Gastroesophageal sphincter (tissue), 4 donors: ENCODE results near the gene ODAD2. TPM values are rescaled to one million over a fixed set of nuclear protein-coding genes. Genes with fewer than 3 reads are reported as not detected.

Source experiments
- ATAC-seq: fragments of 150-250 bp; one replicate; pipeline ENCODE4 v1.9.1; 2016; ENCODE audit warnings: mild to moderate bottlenecking, moderate library complexity
- H3K27ac ChIP-seq, 4 donors: fragments of 200-600 bp; sonication (generic) in 3 of 4; 1 replicate in 3 of 4; 2 replicates in 1 of 4; pipeline ENCODE4 v1.5.1; 2016 to 2019
- H3K27me3 ChIP-seq: fragments of 200-600 bp; sonication (generic); one replicate; pipeline ENCODE4 v1.5.1; 2019
- H3K36me3 ChIP-seq, 2 donors: fragments of 200-600 bp; sonication (generic); one replicate each; pipeline ENCODE4 v1.5.1; 2019; ENCODE audit warnings: control low read depth in 1 of 2
- H3K4me1 ChIP-seq, 3 donors: fragments of 200-600 bp; sonication (generic); 1 replicate in 2 of 3; 2 replicates in 1 of 3; pipeline ENCODE4 v1.5.1; 2016 to 2019; ENCODE audit warnings: control low read depth in 2 of 3
- H3K4me3 ChIP-seq, 2 donors: fragments of 200-600 bp; sonication (generic); one replicate each; pipeline ENCODE4 v1.5.1; 2019; ENCODE audit warnings: mild to moderate bottlenecking in 1 of 2, moderate library complexity in 1 of 2
- H3K9me3 ChIP-seq, 3 donors: fragments of 200-600 bp; sonication (generic); one replicate each; pipeline ENCODE4 v1.5.1; 2017 to 2019; ENCODE audit warnings: control low read depth in 2 of 3
- EP300 ChIP-seq: sonication (generic); formaldehyde crosslinking; IDR thresholded peaks from one replicate; pipeline ENCODE4 v1.6.1; 2017; ENCODE audit warnings: antibody characterized with exemption, mild to moderate bottlenecking
- POLR2A ChIP-seq, 2 donors: fragments of 450-650 bp; IDR thresholded peaks; one replicate each; pipeline ENCODE4 v1.6.1; 2017; ENCODE audit warnings: antibody characterized with exemption in 2 of 2, mild to moderate bottlenecking in 2 of 2, moderate library complexity in 1 of 2
- POLR2AphosphoS5 ChIP-seq: sonication (generic); formaldehyde crosslinking; IDR thresholded peaks from one replicate; pipeline ENCODE4 v1.6.1; 2017; ENCODE audit warnings: antibody characterized with exemption
- WGBS, 2 donors: methylation state at CpG; one replicate each; pipeline ENCODE4 v1.1.5; 2018; ENCODE audit warnings: low coverage in 1 of 2; 5-methylcytosine and 5-hydroxymethylcytosine counted together
- total RNA-seq, 4 donors: library from RNA; depleted of rRNA; stranded (reverse); fragments of >200 nt; gene quantifications; one replicate each; pipeline ENCODE4 v1.1.0, GENCODE V29; 2016
- TF ChIP-seq, protein P1 (sequence below), 4 experiments: fragments of 200-600 bp in 2 of 4; fragments of 450-650 bp in 2 of 4; sonication (generic) in 1 of 4; IDR thresholded peaks; one replicate each; pipeline ENCODE4 v1.5.1; 2017 to 2019; ENCODE audit warnings: antibody characterized with exemption in 4 of 4, mild to moderate bottlenecking in 2 of 4, moderate library complexity in 2 of 4

ODAD2 gene
- total RNA-seq, 4 donors from 2014 or later, result 0.93 to 1.8 (median 1.6) TPM

DNA sequence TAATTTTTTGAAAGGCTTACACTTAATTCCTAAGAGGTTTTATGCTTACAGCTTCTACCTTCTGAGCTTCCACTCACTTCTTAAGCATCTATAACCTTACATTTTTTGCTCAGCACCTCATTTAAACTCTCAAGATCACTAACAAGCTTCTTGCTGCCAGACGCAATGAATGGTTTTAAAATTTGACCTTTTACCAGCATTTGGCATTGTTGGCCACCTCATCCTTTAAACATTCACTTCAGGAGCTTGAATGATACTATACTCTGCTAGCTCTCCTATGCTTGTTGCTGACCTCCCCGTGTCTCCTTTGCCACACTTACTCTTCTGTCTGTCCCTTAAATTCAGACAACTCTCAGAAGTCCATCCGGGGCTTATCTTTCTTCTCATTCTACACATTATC lies 37.7 kb upstream of the ODAD2 start:
- Histone ChIP-seq H3K36me3 (no peaks in the 10 kb centered on the region), H3K9me3 (peaks cover 0 to 4% (median 0%) of the 10 kb centered on the region in 3 donors), H3K4me1 (no peaks in the 10 kb centered on the region), H3K4me3 (no peak overlapping the region), H3K27me3 (no peaks in the 10 kb centered on the region), H3K27ac (no peak overlapping the region)
- WGBS, 2 donors, result 84 to 88% methylated on average over 3 of the region's 3 CpGs
- no peak for ATAC-seq
- TF ChIP-seq, protein P1, sequence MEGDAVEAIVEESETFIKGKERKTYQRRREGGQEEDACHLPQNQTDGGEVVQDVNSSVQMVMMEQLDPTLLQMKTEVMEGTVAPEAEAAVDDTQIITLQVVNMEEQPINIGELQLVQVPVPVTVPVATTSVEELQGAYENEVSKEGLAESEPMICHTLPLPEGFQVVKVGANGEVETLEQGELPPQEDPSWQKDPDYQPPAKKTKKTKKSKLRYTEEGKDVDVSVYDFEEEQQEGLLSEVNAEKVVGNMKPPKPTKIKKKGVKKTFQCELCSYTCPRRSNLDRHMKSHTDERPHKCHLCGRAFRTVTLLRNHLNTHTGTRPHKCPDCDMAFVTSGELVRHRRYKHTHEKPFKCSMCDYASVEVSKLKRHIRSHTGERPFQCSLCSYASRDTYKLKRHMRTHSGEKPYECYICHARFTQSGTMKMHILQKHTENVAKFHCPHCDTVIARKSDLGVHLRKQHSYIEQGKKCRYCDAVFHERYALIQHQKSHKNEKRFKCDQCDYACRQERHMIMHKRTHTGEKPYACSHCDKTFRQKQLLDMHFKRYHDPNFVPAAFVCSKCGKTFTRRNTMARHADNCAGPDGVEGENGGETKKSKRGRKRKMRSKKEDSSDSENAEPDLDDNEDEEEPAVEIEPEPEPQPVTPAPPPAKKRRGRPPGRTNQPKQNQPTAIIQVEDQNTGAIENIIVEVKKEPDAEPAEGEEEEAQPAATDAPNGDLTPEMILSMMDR (IDR thresholded peaks at IDR 0.05), result no peak
- TF ChIP-seq EP300 (no peak), POLR2A (IDR thresholded peaks at IDR 0.05) (no peak), POLR2AphosphoS5 (no peak)

DNA sequence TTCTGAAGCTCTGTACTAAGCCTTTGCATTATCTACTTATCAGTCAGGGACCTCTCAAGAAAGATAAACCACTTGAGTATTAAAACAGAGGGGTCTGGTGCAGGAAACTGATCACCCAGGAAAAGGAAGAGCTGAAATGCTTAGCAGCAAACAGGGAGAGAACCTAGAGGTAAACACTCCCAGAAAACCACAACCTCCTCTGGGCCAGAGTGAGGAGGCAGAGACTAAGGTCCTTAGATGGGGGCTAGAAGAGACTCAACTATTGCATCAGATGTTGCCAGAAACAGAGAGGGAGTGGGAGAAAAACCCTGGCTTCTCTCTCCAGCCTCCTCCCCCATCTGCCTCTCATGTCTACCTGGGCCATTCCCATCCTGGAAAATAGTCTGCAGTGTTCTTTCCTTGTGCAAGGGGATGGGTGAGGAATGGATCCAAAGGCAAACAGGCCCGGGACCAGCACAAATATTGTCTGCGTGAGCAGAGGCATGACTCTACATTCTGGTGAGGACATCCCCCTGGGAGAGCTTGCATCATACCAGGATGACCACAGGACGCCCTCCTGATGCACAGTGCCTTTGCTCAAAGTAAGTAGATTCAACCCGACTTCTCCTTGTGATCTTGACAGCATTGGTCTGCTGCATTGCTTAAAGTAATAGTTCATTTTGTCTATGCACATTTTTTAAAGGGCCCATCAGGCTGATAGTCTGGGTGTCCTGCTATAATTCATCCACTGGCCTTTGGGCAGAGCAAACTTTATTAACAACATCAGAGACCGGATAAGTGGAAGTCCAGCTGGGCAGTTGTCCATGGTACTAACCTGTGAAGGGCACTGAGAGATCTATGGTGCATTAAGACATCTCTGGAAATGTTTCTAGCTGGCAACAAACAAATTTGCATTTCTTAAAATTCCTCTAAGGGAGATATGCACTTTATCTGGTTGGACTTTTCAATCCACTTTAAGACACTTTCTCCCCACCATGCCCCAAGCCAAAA lies 22.4 kb upstream of the ODAD2 start:
- 93 to 96% methylated on average over 3 to 4 of the region's 5 CpGs for WGBS, 2 donors
- Histone ChIP-seq H3K27me3 (no peaks in the 10 kb centered on the region), H3K27ac (no peak overlapping the region), H3K4me1 (no peaks in the 10 kb centered on the region), H3K4me3 (no peak overlapping the region), H3K36me3 (no peaks in the 10 kb centered on the region), H3K9me3 (no peaks in the 10 kb centered on the region)
- ATAC-seq, result no peak
- TF ChIP-seq POLR2AphosphoS5, result no peak
- no peak for TF ChIP-seq EP300
- TF ChIP-seq POLR2A (IDR thresholded peaks at IDR 0.05), result no peak
- TF ChIP-seq, protein P1 (IDR thresholded peaks at IDR 0.05), result no peak

DNA sequence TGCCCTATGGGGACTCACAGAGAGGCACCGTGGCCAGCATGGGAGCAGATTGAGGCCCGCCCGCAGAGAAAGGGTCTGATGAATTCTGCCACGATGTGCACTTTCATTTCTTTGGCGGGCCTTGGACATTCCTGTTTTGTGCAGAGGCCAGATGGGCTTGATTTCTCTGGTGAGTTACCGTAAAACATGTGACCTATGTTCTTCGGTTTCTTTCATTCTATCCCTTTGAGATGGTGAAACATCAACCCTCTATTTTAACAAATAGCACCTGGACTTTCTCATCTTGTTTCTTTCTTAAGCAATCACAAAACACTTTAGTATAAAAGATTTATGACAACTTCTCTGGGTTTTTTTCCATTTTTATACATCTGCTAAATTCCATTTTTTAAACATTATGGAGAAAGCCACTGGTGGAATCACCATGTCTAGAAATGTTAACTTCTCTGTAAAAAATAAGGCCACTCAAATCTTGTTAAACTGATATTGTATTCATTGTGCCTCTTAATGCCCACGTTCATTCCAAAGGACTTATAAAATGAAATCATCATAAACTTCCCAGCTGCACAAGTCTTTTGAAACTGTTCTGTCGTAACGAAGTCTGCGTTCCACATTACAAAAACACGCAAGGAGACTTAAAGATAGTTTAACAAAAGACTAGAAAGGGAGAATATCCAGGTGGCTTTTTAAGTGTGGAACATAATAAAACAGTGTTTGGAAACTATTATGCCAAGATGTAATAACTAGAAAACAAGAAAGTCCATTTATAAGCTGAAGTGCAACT lies 21.4 kb upstream of the ODAD2 start:
- WGBS, 2 donors, result 47 to 51% methylated on average over 5 to 12 of the region's 12 CpGs
- Histone ChIP-seq H3K27me3 (no peaks in the 10 kb centered on the region), H3K9me3 (no peaks in the 10 kb centered on the region), H3K36me3 (no peaks in the 10 kb centered on the region), H3K4me3 (no peak overlapping the region), H3K27ac (no peak overlapping the region), H3K4me1 (no peaks in the 10 kb centered on the region)
- TF ChIP-seq POLR2AphosphoS5, result no peak
- TF ChIP-seq, protein P1 (IDR thresholded peaks at IDR 0.05), result no peak
- TF ChIP-seq POLR2A (IDR thresholded peaks at IDR 0.05), result no peak
- TF ChIP-seq EP300, result no peak
- ATAC-seq, result no peak

DNA sequence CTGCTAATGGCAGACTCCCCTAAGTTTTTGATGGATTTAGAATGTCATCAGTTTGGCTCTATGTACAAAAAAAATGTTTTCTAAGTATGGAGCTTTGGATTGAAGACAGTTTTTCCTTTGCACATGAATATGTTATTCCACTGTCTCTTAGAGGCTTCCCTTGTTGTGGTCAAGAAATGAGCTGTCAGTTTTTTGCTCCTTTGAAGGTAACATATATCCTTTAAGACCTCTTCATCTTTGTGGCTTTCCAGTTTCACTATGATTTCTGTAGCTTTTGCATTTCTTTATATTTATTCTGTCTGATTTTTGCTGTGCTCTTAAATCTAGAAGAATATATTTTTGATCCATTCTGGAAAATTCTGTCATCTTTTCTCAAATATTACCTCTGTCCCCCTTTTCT lies 15.8 kb upstream of the ODAD2 start:
- TF ChIP-seq POLR2AphosphoS5 (no peak), EP300 (no peak), POLR2A (IDR thresholded peaks at IDR 0.05) (no peak)
- TF ChIP-seq, protein P1 (IDR thresholded peaks at IDR 0.05), result no peak
- H3K27me3 ChIP-seq, result no peaks in the 10 kb centered on the region
- no peak for ATAC-seq
- H3K36me3 ChIP-seq, result no peaks in the 10 kb centered on the region
- no peaks in the 10 kb centered on the region for H3K9me3 ChIP-seq
- no peaks in the 10 kb centered on the region for H3K4me1 ChIP-seq
- no peak overlapping the region for H3K4me3 ChIP-seq
- H3K27ac ChIP-seq, result no peak overlapping the region
